Measurements from ENCODE around the gene LEAP2. TPM values are rescaled to one million over a fixed set of nuclear protein-coding genes. Genes with fewer than 3 reads are reported as not detected.

Gene LEAP2
- polyA plus RNA-seq, 3 donors = 3.5 to 7.6 (median 3.7) TPM

DNA sequence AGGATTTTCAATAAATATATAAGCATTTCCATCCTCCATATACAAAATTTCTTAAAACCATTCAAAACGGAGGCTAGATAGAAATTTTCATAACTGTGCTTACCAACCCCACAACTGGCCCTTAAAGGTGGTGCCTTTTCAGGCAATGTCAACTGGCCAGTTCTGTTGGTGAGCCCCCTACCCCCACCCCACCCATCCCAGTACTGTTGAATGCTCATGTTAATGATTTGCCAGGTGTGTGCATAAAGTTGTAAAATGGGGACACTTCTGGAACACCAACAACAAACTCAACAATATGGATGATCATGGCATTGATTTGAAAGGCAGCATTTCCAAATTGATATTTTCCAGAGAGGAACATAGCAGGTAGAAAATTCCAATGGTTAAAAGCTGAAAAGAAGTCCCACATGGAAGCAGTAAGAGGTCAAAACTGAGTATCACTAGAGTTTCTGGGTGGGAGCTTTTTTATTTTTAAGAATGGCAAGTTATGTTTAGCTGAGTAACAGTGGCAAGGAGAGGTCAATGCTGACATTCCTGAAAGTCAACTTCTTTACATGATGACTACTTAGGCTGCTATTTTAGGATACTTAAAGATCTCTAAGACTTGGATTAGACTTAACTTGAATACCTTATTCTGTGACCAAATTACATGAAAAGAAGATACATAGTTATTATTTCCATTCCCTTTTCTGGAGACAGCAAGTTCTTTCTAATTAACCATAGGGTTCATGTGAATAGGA is 2.7 kb downstream of the LEAP2 start:
- no peak for DNase-seq (ENCODE audit: low read depth in 3 of 3, low spot score in 2 of 3)

DNA sequence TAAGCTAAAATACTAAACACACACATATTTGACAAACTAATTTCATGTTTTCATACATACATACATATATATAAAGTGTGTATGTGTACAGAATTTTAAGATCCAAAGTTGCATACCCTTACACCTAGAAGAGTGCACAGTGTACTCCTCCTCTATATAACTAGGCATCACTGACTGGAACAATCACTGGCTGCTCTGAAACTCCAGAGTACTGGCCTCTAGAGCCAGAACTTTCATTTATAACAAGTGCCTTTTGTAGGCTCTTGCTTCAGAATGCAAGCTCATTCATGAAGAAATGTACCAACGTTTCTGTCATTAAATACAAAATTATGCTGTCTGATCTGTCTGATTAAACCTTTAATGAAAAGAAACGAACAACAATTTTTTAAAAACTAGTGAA is 4.0 kb downstream of the LEAP2 start:
- no peak for DNase-seq (ENCODE audit: low read depth in 3 of 3, low spot score in 2 of 3)

DNA sequence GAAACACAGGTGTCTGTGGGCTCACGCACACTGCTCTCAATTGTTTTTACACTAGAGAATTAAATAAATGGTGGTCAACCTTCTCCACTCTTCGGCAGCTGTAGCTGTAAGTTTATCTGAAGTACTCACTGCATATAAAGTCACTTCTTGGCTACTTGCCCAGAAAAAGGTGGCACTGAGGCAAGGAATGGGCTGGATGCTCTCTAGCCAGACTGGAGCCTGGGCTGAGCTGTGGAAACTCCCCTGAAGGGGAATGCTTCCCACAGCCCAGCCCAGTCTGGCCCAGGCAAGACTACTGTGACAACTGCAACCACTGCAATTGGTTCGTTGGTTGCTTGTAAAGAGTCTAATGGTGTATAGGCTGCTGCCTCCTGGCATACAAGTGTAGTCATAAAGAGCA is 4.5 kb downstream of the LEAP2 start:
- no peak for DNase-seq (ENCODE audit: low read depth in 3 of 3, low spot score in 2 of 3)

DNA sequence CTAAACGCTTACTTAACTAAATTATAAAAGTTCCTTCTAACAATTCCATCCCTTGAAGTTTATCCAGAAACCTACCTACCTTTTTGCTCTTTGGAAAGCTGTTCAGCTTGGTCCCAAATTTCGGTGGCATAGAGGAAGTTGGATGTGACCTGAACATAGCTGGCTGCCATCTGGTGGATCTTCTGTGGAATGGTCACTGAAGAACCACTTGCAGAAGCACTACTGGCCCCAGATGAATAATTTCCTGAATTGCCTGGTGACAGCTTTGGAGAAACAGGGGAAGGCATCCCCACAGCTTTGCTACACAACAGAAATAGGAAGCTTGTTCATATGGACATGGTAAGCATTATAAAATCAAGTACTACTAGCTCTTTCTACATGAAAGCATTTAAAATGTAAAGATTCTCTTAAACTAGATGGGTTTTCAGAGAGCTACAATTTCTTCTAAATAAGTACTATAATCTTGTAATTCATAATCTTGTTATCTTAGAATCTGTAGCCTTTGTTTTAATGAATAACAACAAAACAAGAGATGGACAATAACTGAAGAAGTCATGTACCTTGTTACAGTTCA is 9.9 kb downstream of the LEAP2 start:
- DNase-seq (ENCODE audit: low read depth in 3 of 3, low spot score in 2 of 3) = peak in 2 of 3 donors; percentile 36 to 43

DNA sequence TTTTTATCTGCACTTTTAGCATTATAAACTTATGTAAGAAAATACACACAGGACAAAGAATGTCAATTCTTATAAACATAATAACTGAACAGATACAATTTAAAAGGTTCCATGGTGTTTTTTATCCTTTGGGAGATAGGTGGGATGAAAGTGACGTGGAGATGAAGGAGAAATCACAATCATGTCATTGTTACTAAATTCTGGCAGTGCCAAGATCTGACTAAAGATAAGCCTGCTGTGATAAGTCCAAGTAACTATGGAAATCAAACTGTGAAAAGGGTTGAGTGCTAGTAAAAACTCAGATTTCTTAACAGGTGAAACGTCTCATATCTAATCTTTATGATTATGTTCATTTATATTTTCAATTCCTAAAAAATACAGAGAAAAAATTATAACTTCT is 11.1 kb downstream of the LEAP2 start:
- DNase-seq (ENCODE audit: low read depth in 3 of 3, low spot score in 2 of 3) = no peak

DNA sequence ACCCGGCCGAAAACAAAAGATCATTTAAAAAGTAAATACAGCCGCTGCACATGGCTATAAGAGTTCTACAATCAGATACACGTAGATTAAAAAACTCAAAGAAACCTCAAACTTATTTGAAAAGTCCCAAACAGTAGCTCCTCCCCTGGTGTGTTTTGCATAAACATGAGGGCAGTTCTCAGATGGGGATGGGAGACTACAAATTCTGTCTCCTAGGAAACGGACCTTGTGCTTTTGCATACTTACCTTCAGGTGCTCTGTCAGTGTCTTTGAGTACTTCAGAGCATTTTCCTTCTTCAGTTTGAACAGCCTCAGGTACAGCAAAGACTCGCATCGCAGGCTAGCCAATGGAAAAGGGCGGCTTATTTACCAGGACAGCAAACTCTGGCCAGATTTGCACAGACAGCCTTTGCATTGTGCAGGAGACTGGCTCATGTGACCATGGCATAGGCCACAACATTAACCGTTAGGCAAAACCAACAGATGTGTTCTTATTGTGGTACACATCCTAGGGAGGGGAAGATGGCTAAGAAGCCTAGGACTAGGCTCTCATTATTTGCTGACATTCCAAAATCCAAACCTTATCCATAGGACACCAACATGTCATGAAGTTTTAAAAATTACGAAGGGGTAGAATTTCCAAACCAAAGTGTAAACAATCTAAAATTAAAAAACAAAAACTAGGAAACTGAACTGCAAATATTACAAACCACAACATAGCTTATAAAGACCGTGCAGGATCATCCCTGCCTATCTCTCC is 12.8 kb downstream of the LEAP2 start:
- DNase-seq (ENCODE audit: low read depth in 3 of 3, low spot score in 2 of 3) = no peak

DNA sequence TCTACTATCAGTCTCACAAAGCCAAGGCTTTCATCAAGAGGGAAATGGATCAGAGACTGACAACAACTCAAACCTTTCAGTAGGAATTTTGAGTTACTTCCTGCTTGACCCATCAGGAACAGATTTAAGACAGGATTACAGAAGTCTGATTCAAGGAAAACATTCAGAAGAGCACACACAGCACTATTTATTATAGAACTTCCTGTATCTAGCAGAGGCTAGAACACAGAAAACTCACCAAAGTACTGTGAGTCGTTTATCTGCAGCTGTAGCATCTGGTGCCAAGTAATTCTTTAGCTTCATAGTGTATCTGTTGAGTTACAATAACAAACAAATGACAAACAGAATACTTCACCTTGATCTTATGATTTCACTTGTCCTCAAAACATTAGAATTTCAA is 13.8 kb downstream of the LEAP2 start:
- DNase-seq (ENCODE audit: low read depth in 3 of 3, low spot score in 2 of 3) = no peak

DNA sequence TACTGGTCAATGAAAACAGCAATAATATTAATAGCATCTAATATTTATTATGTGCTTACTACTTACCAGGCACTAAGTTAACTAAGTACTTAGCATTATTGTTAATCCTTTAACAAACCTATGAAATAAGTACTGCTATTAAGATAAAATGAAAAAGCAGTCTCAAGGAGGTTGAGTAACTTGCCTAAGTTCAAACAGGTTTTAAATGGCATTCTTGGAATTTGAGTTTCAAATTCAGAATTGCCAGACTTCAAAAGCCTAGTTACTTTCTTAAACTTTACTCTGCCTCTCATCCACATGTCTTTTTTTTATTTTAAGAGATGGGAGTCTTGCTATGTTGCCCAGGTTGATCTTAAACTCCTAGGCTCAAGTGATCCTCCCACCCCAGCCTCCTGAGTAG is 16.0 kb downstream of the LEAP2 start:
- no peak for DNase-seq (ENCODE audit: low read depth in 3 of 3, low spot score in 2 of 3)

DNA sequence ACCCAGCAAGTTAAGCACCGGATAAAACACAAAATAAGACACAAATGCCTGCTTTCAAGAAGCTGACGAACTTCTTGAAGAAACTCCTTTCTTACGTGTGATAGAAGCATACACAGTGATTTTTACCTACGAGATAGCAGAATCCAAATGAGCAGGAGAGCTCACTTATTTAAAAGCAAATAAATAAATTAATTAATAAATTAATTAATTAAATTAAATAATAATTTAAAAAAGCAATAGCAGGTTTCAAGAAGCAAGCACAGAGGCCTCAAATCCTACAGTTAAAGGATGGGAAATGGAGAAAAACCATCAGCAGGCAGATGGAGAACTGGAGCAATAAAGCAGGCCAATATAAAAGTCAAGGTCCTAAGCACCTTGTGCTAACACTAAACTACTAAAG is 17.3 kb downstream of the LEAP2 start:
- no peak for DNase-seq (ENCODE audit: low read depth in 3 of 3, low spot score in 2 of 3)

DNA sequence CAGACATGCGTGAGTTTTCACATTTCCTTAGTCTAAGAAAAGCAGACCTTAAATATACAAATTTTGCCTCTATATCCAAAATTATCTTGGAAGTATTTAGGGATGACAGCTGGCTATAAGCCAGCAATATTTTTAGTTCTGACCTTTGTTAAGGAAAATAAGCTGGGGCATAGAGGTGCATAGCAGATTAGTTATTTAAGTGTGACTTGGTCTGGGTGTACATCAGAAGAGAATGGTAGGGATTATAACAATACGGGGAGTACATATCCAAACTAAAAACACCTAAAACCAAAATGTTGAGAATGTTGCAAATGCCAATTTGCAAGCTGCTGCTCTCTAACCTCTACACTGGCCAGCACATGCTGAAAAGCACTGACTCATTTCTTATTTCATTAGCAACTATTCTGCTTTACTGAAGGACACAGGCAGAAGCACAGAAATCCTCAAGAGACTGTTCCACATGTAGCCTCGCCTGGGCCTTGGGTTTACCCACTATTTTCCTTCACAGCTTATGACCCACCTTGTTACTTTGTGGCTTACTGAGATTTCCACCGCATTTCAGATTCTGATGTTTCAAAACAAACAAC is 22.3 kb downstream of the LEAP2 start:
- no peak for DNase-seq (ENCODE audit: low read depth in 3 of 3, low spot score in 2 of 3)

DNA sequence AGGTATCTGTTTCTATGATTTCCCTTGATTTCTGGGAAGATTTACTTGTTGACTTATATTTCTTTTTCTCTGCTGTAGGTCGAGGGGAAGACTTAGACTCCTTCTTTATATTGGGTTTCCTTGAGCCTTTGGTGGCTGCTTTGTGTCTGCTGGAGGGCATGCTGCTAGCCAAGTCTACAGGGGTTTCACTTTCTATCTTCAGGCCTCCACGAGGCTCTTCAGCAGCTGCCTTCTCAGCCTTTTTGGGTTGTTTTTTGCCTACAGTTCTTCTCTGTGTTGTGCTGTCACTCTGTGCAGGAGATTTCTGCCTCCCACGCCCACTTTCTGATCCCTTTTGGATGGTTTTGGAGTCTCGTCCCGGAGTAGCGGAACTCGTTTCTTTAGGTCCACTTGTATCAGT is 23.2 kb downstream of the LEAP2 start:
- DNase-seq (ENCODE audit: low read depth in 3 of 3, low spot score in 2 of 3) = no peak

DNA sequence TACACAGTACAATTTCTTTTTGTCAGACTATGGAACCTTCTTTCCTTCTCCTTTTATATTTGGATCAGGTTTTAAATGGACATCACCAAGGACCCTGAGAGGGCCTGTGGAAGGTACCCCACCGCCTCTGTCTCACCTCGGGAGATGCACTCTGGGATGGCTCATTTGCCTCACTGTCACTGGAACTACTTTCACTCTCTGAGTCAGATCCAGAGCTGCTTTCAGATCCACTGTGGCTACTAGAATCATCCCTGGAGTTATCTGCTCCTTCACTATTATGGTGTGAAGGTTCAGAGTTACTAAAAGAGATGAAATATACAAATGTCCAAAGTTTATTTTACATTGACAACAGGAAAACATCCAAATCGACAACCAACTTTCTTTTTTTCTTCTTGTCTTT is 24.6 kb downstream of the LEAP2 start:
- no peak for DNase-seq (ENCODE audit: low read depth in 3 of 3, low spot score in 2 of 3)

DNA sequence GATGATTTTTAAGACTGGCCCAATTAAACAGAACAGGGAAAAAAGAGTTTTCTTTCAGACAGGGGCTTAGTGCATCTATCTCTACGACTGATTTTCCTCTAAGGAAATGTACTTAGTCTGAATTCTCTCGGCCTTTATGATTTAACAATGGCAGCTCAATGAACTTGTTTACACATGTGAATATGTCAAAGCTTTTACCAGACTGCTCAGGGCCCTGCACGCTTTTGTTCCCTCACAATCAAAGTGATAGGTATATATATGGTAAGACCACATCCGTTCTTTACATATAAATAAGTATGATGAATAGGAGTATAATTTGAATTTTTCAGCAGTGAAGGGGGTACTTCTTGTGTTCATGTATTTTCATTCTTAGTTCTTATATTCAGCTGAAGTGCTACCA is 27.6 kb downstream of the LEAP2 start:
- no peak for DNase-seq (ENCODE audit: low read depth in 3 of 3, low spot score in 2 of 3)

DNA sequence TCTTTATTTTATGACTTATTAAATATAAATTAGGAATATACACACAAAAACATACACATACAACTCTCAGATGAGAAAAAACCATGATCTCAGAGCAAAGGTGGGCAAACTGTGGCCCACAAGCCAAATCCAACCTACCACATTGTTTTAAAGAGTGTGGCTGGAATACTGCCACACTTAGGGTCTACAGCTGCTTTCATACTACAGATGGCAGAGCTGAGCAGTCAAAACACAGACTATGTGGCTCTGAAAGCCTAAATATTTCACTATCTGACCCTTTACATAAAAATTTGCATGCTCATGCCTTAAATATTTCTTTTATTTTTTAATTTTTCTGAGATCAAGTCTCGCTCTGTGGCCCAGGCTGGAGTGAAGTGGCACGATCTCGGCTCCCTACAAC is 28.3 kb downstream of the LEAP2 start:
- no peak for DNase-seq (ENCODE audit: low read depth in 3 of 3, low spot score in 2 of 3)

DNA sequence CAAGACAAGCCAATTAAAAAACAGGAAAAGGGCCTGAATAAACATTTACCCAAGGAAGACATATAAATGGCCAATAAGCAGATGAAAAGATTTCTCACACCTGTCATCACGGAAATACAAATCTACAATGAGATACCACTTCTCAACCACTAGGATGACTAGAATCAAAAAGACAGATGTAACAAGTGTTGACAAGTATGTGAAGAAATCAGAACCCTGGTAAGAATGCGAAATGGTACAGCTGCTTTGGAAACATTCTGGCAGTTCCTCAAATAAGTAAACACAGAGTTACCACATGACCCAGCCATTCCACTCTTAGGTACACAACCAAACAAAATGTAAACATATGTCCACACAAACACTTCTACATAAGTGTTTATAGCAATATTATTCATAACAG is 32.5 kb downstream of the LEAP2 start:
- DNase-seq (ENCODE audit: low read depth in 3 of 3, low spot score in 2 of 3) = no peak

DNA sequence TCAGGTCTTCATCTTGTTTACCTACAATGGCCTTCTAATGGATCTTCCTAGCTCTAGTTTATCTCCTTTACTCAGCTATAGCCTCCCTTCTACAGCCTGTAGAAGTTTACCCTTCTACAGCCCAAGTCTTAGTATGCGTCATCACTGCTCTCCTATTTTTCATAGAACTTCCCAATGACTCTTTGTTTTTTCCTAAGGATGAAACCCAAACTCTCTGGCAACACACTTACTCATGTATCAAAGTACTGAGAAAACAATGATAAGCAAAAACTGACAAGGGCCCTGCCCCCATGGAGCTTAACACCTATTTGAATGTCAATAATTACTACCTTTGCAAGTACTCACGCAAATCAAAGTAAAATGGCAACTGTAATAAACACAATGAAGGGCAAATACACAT is 33.7 kb downstream of the LEAP2 start:
- DNase-seq (ENCODE audit: low read depth in 3 of 3, low spot score in 2 of 3) = no peak

DNA sequence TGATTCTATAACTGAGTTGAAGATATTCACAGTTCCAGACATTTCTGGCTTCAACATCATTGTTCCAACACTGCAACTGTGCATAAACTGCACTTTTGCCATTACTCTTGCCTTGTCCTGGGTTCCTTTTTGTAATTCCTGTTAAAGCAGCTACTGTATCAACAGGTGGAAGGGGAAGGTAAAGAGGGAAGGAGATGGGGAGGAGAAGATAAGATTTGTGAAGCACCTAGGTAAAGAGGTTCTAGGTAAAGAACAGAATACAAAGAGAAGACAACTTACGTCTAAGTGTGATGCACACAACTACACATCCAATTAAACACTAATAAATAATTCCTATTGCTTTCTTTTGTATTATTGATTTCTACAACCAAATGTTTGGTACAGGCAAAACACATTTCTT is 36.2 kb downstream of the LEAP2 start:
- no peak for DNase-seq (ENCODE audit: low read depth in 3 of 3, low spot score in 2 of 3)

DNA sequence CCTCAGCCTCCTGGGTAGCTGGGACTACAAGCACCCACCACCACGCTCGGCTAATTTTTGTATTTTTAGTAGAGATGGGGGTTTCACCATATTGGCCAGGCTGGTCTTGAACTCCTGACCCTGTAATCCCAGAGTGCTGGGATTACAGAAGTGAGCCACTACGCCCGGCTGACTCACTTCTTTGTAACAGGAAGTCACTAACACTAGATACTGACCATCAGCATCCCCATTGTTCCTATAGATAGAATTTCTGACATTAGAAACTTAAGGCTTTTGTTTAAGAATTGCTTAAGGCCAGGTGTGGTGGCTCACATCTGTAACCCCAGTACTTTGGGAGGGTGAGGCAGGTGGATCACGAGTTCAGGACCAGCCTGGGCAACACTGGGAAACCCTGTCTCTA is 42.2 kb downstream of the LEAP2 start:
- DNase-seq (ENCODE audit: low read depth in 3 of 3, low spot score in 2 of 3) = no peak

DNA sequence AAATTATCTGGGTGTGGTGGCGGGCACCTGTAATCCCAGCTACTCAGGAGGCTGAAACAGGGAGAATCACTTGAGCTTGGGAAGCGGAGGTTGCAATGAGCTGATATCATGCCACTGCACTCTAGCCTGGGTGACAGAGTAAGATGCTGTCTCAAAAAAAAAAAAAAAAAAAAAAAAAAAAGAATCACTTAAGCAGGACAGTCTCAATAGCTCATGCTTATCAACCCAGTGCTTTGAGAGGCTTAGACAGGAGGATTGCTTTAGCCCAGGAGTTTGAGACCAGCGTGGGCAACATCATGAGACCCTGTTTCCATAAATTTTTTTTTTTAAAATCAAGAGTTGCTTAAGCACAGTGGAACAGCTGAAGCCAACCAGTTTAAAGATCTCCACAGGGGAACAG is 42.6 kb downstream of the LEAP2 start:
- DNase-seq (ENCODE audit: low read depth in 3 of 3, low spot score in 2 of 3) = no peak
